NCI-H345 (cell line): ENCODE results near the gene ZCWPW1.
A peak's percentile ranks its signal among the peaks of the same experiment; 100 is the strongest.
"Not testable (repeated sequence)": the region's sequence is repeated elsewhere in the genome, so short reads cannot be mapped to it uniquely, and the experiment has no call there.

Source experiments
- DNase-seq: peaks from one replicate; lab custom pipeline; 2025; lab: John Stamatoyannopoulos, UW

Gene ZCWPW1

GRCh38 chr7:100453854-100454253 lies 25.4 kb upstream of the ZCWPW1 start:
- DNase-seq, result not testable (repeated sequence)

GRCh38 chr7:100452513-100452912 lies 24.0 kb upstream of the ZCWPW1 start:
- DNase-seq, result no peak

- no peak for DNase-seq
These were observed 20.8 kb upstream of the ZCWPW1 start for GRCh38 chr7:100449190-100449795.

- not testable (repeated sequence) for DNase-seq
These were observed 18.9 kb upstream of the ZCWPW1 start for GRCh38 chr7:100447363-100447762.

GRCh38 chr7:100446040-100446439 lies 17.5 kb upstream of the ZCWPW1 start:
- no peak for DNase-seq

GRCh38 chr7:100444311-100445278 lies 16.1 kb upstream of the ZCWPW1 start:
- no peak for DNase-seq

- DNase-seq, result no peak
These were observed 14.8 kb upstream of the ZCWPW1 start for GRCh38 chr7:100443096-100443840.

- no peak for DNase-seq
These were observed 13.4 kb upstream of the ZCWPW1 start for GRCh38 chr7:100441641-100442535.

GRCh38 chr7:100439244-100439643 lies 10.7 kb upstream of the ZCWPW1 start:
- DNase-seq, result not testable (repeated sequence)

GRCh38 chr7:100438731-100439130 lies 10.2 kb upstream of the ZCWPW1 start:
- not testable (repeated sequence) for DNase-seq

GRCh38 chr7:100438172-100438571 lies 9.7 kb upstream of the ZCWPW1 start:
- no peak for DNase-seq

GRCh38 chr7:100437150-100438100 lies 8.9 kb upstream of the ZCWPW1 start:
- no peak for DNase-seq

- peak; percentile 49 for DNase-seq
These were observed 7.2 kb upstream of the ZCWPW1 start for GRCh38 chr7:100435401-100436304.

GRCh38 chr7:100434297-100435144 lies 6.0 kb upstream of the ZCWPW1 start:
- DNase-seq, result no peak

GRCh38 chr7:100433592-100434296 lies 5.2 kb upstream of the ZCWPW1 start:
- DNase-seq, result no peak

GRCh38 chr7:100433276-100433591 lies 4.7 kb upstream of the ZCWPW1 start:
- no peak for DNase-seq

- DNase-seq, result no peak
These were observed 4.2 kb upstream of the ZCWPW1 start for GRCh38 chr7:100432621-100433275.
